IgD-negative memory B cell (primary cell): ENCODE data around the gene KCTD10. TPM values are rescaled to one million over a fixed set of nuclear protein-coding genes. Genes with fewer than 3 reads are reported as not detected.

Experiments
- polyA plus RNA-seq: library from polyadenylated mRNA; unstranded; fragments of 300-500 nt; fragmentation: Illumina TruSeq; gene quantifications from one replicate; pipeline ENCODE4 v1.2.3, GENCODE V29; 2021

KCTD10 gene
- polyA plus RNA-seq, 1 donor from 2014 or later, result 18.3 TPM

Other genes starting within 250 kb of the KCTD10 start
- gene FOXN4, start 168.0 kb downstream of the KCTD10 start, polyA plus RNA-seq, result not detected
- not detected for gene MYO1H, start 129.4 kb downstream of the KCTD10 start, polyA plus RNA-seq
- 23.3 TPM for gene UBE3B, start 334 bp upstream of the KCTD10 start, polyA plus RNA-seq
- gene MMAB, start 96.2 kb upstream of the KCTD10 start, polyA plus RNA-seq, result 21.7 TPM
- gene MVK, start 96.5 kb upstream of the KCTD10 start, polyA plus RNA-seq, result 2.6 TPM
- 0.10 TPM for gene FAM222A, start 236.5 kb upstream of the KCTD10 start, polyA plus RNA-seq